GM12873 (cell line): ENCODE data around the gene RNF149.

Experiments
- CTCF ChIP-seq: IDR thresholded peaks from 2 replicates; pipeline ENCODE4 v1.5.1; 2012; ENCODE audit warnings: low read depth, mild to moderate bottlenecking, moderate library complexity, low read length, control low read depth; ENCODE audit not compliant: insufficient read depth; ENCODE audit errors: missing control alignments

The RNF149 gene

GRCh38 chr2:101293544-101293943 is 15.0 kb downstream of the RNF149 start:
- no peak for TF ChIP-seq CTCF

- TF ChIP-seq CTCF = no peak
Observed at GRCh38 chr2:101291973-101292372, 16.5 kb downstream of the RNF149 start.

GRCh38 chr2:101290711-101291110 is 17.8 kb downstream of the RNF149 start:
- TF ChIP-seq CTCF = no peak

GRCh38 chr2:101287303-101287702 is 21.2 kb downstream of the RNF149 start:
- TF ChIP-seq CTCF = no peak

GRCh38 chr2:101286684-101287083 is 21.8 kb downstream of the RNF149 start:
- TF ChIP-seq CTCF = no peak

- no peak for TF ChIP-seq CTCF
Observed at GRCh38 chr2:101282980-101283379, 25.5 kb downstream of the RNF149 start.

- TF ChIP-seq CTCF = no peak
Observed at GRCh38 chr2:101281482-101281881, 27.0 kb downstream of the RNF149 start.
